ENCODE data around the gene HDGFL2.

The HDGFL2 gene

GRCh38 chr19:4499855-4500254 is 27.8 kb downstream of the HDGFL2 start:
- no peak for DNase-seq (ENCODE audit: low read depth)

GRCh38 chr19:4500841-4501591 is 28.9 kb downstream of the HDGFL2 start:
- no peak for DNase-seq (ENCODE audit: low read depth)

- DNase-seq (ENCODE audit: low read depth), result no peak
Observed at GRCh38 chr19:4501691-4502090, 29.6 kb downstream of the HDGFL2 start.

GRCh38 chr19:4502282-4503131 is 30.4 kb downstream of the HDGFL2 start:
- DNase-seq (ENCODE audit: low read depth), result no peak

GRCh38 chr19:4503132-4503824 is 31.2 kb downstream of the HDGFL2 start:
- DNase-seq (ENCODE audit: low read depth), result no peak

- DNase-seq (ENCODE audit: low read depth), result no peak
Observed at GRCh38 chr19:4503825-4504170, 31.7 kb downstream of the HDGFL2 start.

GRCh38 chr19:4504297-4504701 is 32.2 kb downstream of the HDGFL2 start:
- DNase-seq (ENCODE audit: low read depth), result no peak

- DNase-seq (ENCODE audit: low read depth), result no peak
Observed at GRCh38 chr19:4504891-4505569, 32.9 kb downstream of the HDGFL2 start.

GRCh38 chr19:4505570-4506448 is 33.7 kb downstream of the HDGFL2 start:
- DNase-seq (ENCODE audit: low read depth), result no peak

GRCh38 chr19:4506449-4507149 is 34.5 kb downstream of the HDGFL2 start:
- DNase-seq (ENCODE audit: low read depth), result no peak

GRCh38 chr19:4507150-4507452 is 35.0 kb downstream of the HDGFL2 start:
- no peak for DNase-seq (ENCODE audit: low read depth)

- no peak for DNase-seq (ENCODE audit: low read depth)
Observed at GRCh38 chr19:4507804-4508203, 35.7 kb downstream of the HDGFL2 start.

- no peak for DNase-seq (ENCODE audit: low read depth)
Observed at GRCh38 chr19:4508698-4509097, 36.6 kb downstream of the HDGFL2 start.

- DNase-seq (ENCODE audit: low read depth), result no peak
Observed at GRCh38 chr19:4510435-4511255, 38.5 kb downstream of the HDGFL2 start.

- no peak for DNase-seq (ENCODE audit: low read depth)
Observed at GRCh38 chr19:4511300-4512054, 39.4 kb downstream of the HDGFL2 start.

- DNase-seq (ENCODE audit: low read depth), result no peak
Observed at GRCh38 chr19:4512070-4512469, 40.0 kb downstream of the HDGFL2 start.

- DNase-seq (ENCODE audit: low read depth), result no peak
Observed at GRCh38 chr19:4513248-4513647, 41.2 kb downstream of the HDGFL2 start.

- no peak for DNase-seq (ENCODE audit: low read depth)
Observed at GRCh38 chr19:4515732-4516131, 43.6 kb downstream of the HDGFL2 start.
